Loucy (cell line): ENCODE results near the gene ENTPD8.

Experiments
- CTCF ChIP-seq: fragments of 200-600 bp; sonication (generic); conservative IDR thresholded peaks from 2 replicates; pipeline ENCODE4 v1.5.1; 2014; ENCODE audit warnings: mild to moderate bottlenecking, antibody characterized with exemption, low read length
- EZH2phosphoT487 ChIP-seq: fragments of 200-600 bp; IDR thresholded peaks from 2 replicates; pipeline ENCODE4 v1.6.1; 2018; ENCODE audit warnings: antibody characterized with exemption, mild to moderate bottlenecking, moderate library complexity, borderline replicate concordance

GRCh38 chr9:137490532-137491186 is 49.5 kb upstream of the ENTPD8 start:
- TF ChIP-seq CTCF (no peak), EZH2phosphoT487 (no peak)
